Heart left ventricle (tissue), 16 donors: ENCODE results near the gene WDR77. TPM values are rescaled to one million over a fixed set of nuclear protein-coding genes. Genes with fewer than 3 reads are reported as not detected.

Experiments used
- ATAC-seq, 4 donors: fragments of 200-7000 bp; cut with Tn5 transposase; one replicate each; pipeline ENCODE4 v1.9.1; 2020 to 2022; ENCODE audit warnings: moderate library complexity in 4 of 4, mild to moderate bottlenecking in 3 of 4, moderate number of reproducible peaks in 1 of 4
- DNase-seq, 5 donors: peaks; one replicate each; pipeline ENCODE4 v3.0.0-alpha.2; 2020
- H3K27ac ChIP-seq, 12 donors: fragments of 200-600 bp; sonication (generic) in 4 of 12; one replicate each; pipeline versions ENCODE4 v1.5.0 to v1.8.0; 2016 to 2022; ENCODE audit warnings: mild to moderate bottlenecking in 2 of 12
- H3K27me3 ChIP-seq, 9 donors: fragments of 200-600 bp; sonication (generic) in 2 of 9; one replicate each; pipeline versions ENCODE4 v1.5.1 to v1.8.0; 2016 to 2022; ENCODE audit warnings: mild to moderate bottlenecking in 3 of 9
- H3K36me3 ChIP-seq, 9 donors: fragments of 200-600 bp; sonication (generic) in 2 of 9; one replicate each; pipeline versions ENCODE4 v1.5.0 to v1.8.0; 2018 to 2022; ENCODE audit warnings: mild to moderate bottlenecking in 2 of 9
- H3K4me1 ChIP-seq, 12 donors: fragments of 200-600 bp; sonication (generic) in 4 of 12; one replicate each; pipeline versions ENCODE4 v1.5.0 to v1.8.0; 2016 to 2022; ENCODE audit warnings: mild to moderate bottlenecking in 3 of 12
- H3K4me3 ChIP-seq, 12 donors: fragments of 200-600 bp; sonication (generic) in 4 of 12; one replicate each; pipeline versions ENCODE4 v1.5.0 to v1.8.0; 2017 to 2022; ENCODE audit warnings: mild to moderate bottlenecking in 9 of 12, moderate library complexity in 4 of 12
- H3K9me3 ChIP-seq, 12 donors: fragments of 200-600 bp; sonication (generic) in 4 of 12; one replicate each; pipeline versions ENCODE4 v1.5.0 to v1.8.0; 2016 to 2022; ENCODE audit warnings: mild to moderate bottlenecking in 1 of 12
- CTCF ChIP-seq, 12 donors: fragments of 200-600 bp; sonication (generic) in 4 of 12; IDR thresholded peaks; one replicate each; pipeline versions ENCODE4 v1.5.0 to v1.8.0; 2018 to 2022; ENCODE audit warnings: antibody characterized with exemption in 12 of 12, mild to moderate bottlenecking in 5 of 12
- POLR2A ChIP-seq, 2 donors: fragments of 450-650 bp; IDR thresholded peaks; one replicate each; pipeline ENCODE4 v1.6.1; 2017; ENCODE audit warnings: antibody characterized with exemption in 2 of 2, mild to moderate bottlenecking in 2 of 2, moderate library complexity in 2 of 2
- WGBS, 4 donors: extraction: QIAGEN DNeasy Blood & Tissue Kit in 2 of 4; methylation state at CpG; one replicate each; pipeline versions ENCODE4 v1.1.5 to v1.1.7; 2013 to 2018; 5-methylcytosine and 5-hydroxymethylcytosine counted together
- intact Hi-C, 10 donors: fragments of 100-400 bp; cut with DNase I; formaldehyde crosslinking; loops; one replicate each; pipeline versions ENCODE4 v1.11.1 to v1.14.2; 2022
- polyA plus RNA-seq, 2 donors: library from polyadenylated mRNA; stranded (reverse); fragments of 200-250 nt; gene quantifications; one replicate each; pipeline ENCODE4 v1.2.3, GENCODE V29; 2013
- total RNA-seq, 9 donors: library from RNA; depleted of rRNA in 2 of 9; stranded (reverse); fragments of >200 nt in 2 of 9; fragmentation: NEBNext Ultra II Directional in 3 of 9; extraction: Animal tissue kit (Norgen Biotek cat#: 25700) in 3 of 9; gene quantifications; one replicate each; pipeline versions ENCODE4 v1.1.0 to v1.2.4, GENCODE V29; 2016 to 2023
- donor health status: ischemic (EF 13 %, LVEDD 7.1; RV severe dilation, severe dysfunction).
- donor health status: healthy with polysubstance abuse.
- donor health status: DM: no; HTN: yes; CAD: no.
- donor health status: DM: no; HTN: no; CAD: no.
- donor health status: ischemic (EF 25% LVEDD 6.9; RV normal size, moderate dysfunction).
- donor health status: ischemic (EF 25% LVEDD 5.7; RV mildly dilated, moderate dysfunction).
- donor health status: healthy.
- donor health status: DM: yes; HTN: yes; CAD: no.
- donor health status: ischemic (EF 35%, LVEDD 5.7; RV mildly dilated, moderate dysfunction).
- donor health status: nonischemic (EF 11% LVEDD 7.7; RV severe dilation, severe dysfunction).
- donor health status: DM: yes; HTN: yes; CAD: no.
- donor health status: PGD.
- donor health status: ischemic (EF 29% LVEDD 5.4; RV normal size, mild dysfunction).
- donor health status: nonischemic (EF 23%, LVEDD 6.1; RV moderate dilation, normal function).

WDR77 gene
- total and polyA plus RNA-seq, 11 donors: 25.6 to 64.3 (median 34.0) TPM

DNA sequence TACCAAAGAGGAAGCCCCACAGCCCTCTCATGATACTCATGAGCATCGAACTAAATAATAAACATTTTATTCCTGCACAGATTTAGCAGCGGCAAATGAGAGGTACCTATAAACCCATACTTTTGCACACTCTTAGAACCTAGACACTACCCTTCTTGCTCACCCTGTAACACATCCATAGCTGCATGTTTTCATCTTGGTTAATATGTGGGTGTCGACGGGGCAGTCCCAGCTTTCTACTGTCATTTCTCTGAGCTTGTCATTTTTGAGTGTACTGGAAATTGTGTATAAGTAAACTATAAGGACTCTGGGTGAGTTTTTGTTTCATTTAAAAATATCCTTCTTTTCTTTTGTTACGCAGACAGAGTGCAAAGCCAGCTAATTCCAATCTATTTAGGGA is 47.0 kb downstream of the WDR77 start:
- no peak for ATAC-seq
- 85 to 88% (median 86%) methylated on average over 5 of the region's 5 CpGs for WGBS, 4 donors
- intact Hi-C loops: loop anchor here in 3 of 10 donors (5.0 kb wide), 2 partner anchors 180 to 370 kb away; no protein-coding TSS in a partner anchor

GRCh38 chr1:111399792-111400610 is 49.1 kb downstream of the WDR77 start:
- no peak for TF ChIP-seq POLR2A (IDR thresholded peaks at IDR 0.05)
- peak; percentile 53 to 82 (median 69) for TF ChIP-seq CTCF (IDR thresholded peaks at IDR 0.05)
- Histone ChIP-seq H3K4me1 (no peaks in the 10 kb centered on the region), H3K27ac (no peak overlapping the region), H3K36me3 (no peaks in the 10 kb centered on the region), H3K9me3 (peaks cover 0 to 9% (median 0%) of the 10 kb centered on the region in 12 donors), H3K4me3 (no peak overlapping the region), H3K27me3 (peaks cover 0 to 3% (median 0%) of the 10 kb centered on the region in 9 donors)
- ATAC-seq (no peak), DNase-seq (peak in 3 of 5 donors; percentile 26 to 32 (median 29))
- intact Hi-C loops: loop anchor here (1.0 to 5.0 kb wide), 4 partner anchors 177 to 368 kb away; no protein-coding TSS in a partner anchor
- 27 to 33% (median 32%) methylated on average over 9 of the region's 9 CpGs for WGBS, 4 donors

More for the DNA sequence above, 47.0 kb downstream of the WDR77 start:
- Histone ChIP-seq H3K27ac (no peak overlapping the region), H3K36me3 (no peaks in the 10 kb centered on the region), H3K4me3 (no peak overlapping the region), H3K9me3 (peaks cover 0 to 9% (median 0%) of the 10 kb centered on the region in 12 donors), H3K4me1 (peaks cover 0 to 15% (median 4%) of the 10 kb centered on the region in 12 donors), H3K27me3 (peaks cover 0 to 3% (median 0%) of the 10 kb centered on the region in 9 donors)
- TF ChIP-seq CTCF (IDR thresholded peaks at IDR 0.05) (no peak), POLR2A (IDR thresholded peaks at IDR 0.05) (no peak)
- no peak for DNase-seq

GRCh38 chr1:111392460-111392945 is 56.6 kb downstream of the WDR77 start:
- WGBS, 4 donors: 79 to 92% (median 83%) methylated on average over 1 of the region's 1 CpG
- peak in 1 of 4 donors; percentile 27 for ATAC-seq
- DNase-seq: no peak
- no peaks in the 10 kb centered on the region for H3K36me3 ChIP-seq
- H3K4me3 ChIP-seq: no peak overlapping the region
- no peak for TF ChIP-seq POLR2A (IDR thresholded peaks at IDR 0.05)
- no peak for TF ChIP-seq CTCF (IDR thresholded peaks at IDR 0.05)
- no peak overlapping the region for H3K27ac ChIP-seq
- H3K4me1 ChIP-seq: no peaks in the 10 kb centered on the region
- H3K27me3 ChIP-seq: peaks cover 0 to 15% (median 0%) of the 10 kb centered on the region in 9 donors
- intact Hi-C loops: no loop called here
- H3K9me3 ChIP-seq: no peaks in the 10 kb centered on the region

- intact Hi-C loops: no loop called here
Measured at GRCh38 chr1:111392042-111392441, 57.0 kb downstream of the WDR77 start.

More at GRCh38 chr1:111392042-111392441, 57.0 kb downstream of the WDR77 start:
- DNase-seq (no peak), ATAC-seq (no peak)
- TF ChIP-seq POLR2A (IDR thresholded peaks at IDR 0.05) (no peak), CTCF (IDR thresholded peaks at IDR 0.05) (no peak)
- Histone ChIP-seq H3K4me1 (no peaks in the 10 kb centered on the region), H3K27me3 (peaks cover 0 to 15% (median 0%) of the 10 kb centered on the region in 9 donors), H3K9me3 (no peaks in the 10 kb centered on the region), H3K27ac (no peak overlapping the region), H3K36me3 (no peaks in the 10 kb centered on the region), H3K4me3 (no peak overlapping the region)
- WGBS, 4 donors: 84 to 92% (median 90%) methylated on average over 1 of the region's 1 CpG
